OCI-LY1 (cell line): ENCODE measurements around the gene ASB8.

Source experiments
- CTCF ChIP-seq: fragments of 200-600 bp; sonication (generic), shearing (Covaris generic); IDR thresholded peaks from 2 replicates; pipeline ENCODE4 v1.5.1; 2017; ENCODE audit warnings: mild to moderate bottlenecking, antibody characterized with exemption, low read length, moderate library complexity, mixed read lengths
- EZH2 ChIP-seq: fragments of 200-600 bp; sonication (generic), shearing (Covaris generic); IDR thresholded peaks from 2 replicates; pipeline ENCODE4 v1.8.0; 2017; ENCODE audit warnings: borderline replicate concordance, mixed run types, mild to moderate bottlenecking, antibody characterized with exemption, low read length, moderate library complexity, mixed read lengths

DNA sequence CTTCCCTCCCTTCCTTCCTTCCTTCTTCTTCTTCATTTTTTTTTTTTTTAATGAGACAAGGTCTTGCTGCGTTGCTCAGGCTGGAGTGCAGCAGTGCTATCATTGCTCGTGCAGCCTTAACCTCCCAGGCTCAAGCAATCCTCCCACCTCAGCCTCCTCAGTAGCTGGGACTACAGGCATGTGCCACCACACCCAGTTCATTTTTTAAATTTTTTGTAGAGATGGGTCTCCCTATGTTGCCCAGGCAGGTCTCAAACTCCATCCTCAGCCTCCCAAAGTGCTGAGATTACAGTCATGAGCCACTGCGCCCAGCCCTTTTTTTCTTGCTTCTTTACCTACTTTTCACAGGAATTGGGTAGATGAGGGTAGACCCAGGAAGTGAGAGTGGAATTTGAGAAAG lies 44.2 kb upstream of the ASB8 start:
- no peak for TF ChIP-seq CTCF
- TF ChIP-seq EZH2 = no peak
